GM23248 (cell line): ENCODE measurements around the gene SYNE1. TPM values are rescaled to one million over a fixed set of nuclear protein-coding genes. Genes with fewer than 3 reads are reported as not detected.

Experiments used
- DNase-seq: peaks from one replicate; pipeline ENCODE4 v3.0.0-alpha.2; 2015
- H2AFZ ChIP-seq: fragments of 200-600 bp; sonication (generic); 2 replicates; pipeline ENCODE4 v1.6.1; 2016; ENCODE audit warnings: antibody characterized with exemption
- H3F3A ChIP-seq: fragments of 200-600 bp; sonication (generic); 2 replicates; pipeline ENCODE4 v1.6.1; 2016; ENCODE audit warnings: mild to moderate bottlenecking, antibody characterized with exemption, mixed run types; ENCODE audit not compliant: insufficient read depth
- H3K27ac ChIP-seq: fragments of 200-600 bp; sonication (generic); 2 replicates; pipeline ENCODE4 v1.5.1; 2016; ENCODE audit warnings: mild to moderate bottlenecking
- H3K27me3 ChIP-seq: fragments of 200-600 bp; sonication (generic); replicated peaks from 2 replicates; pipeline ENCODE4 v1.6.1; 2016; ENCODE audit warnings: mild to moderate bottlenecking; ENCODE audit not compliant: insufficient read depth
- H3K36me3 ChIP-seq: fragments of 200-600 bp; sonication (generic); 2 replicates; pipeline ENCODE4 v1.6.1; 2016; ENCODE audit warnings: low read depth, mild to moderate bottlenecking
- H3K4me1 ChIP-seq: fragments of 200-600 bp; sonication (generic); 2 replicates; pipeline ENCODE4 v1.6.1; 2016; ENCODE audit warnings: mild to moderate bottlenecking; ENCODE audit not compliant: insufficient read depth
- H3K4me2 ChIP-seq: fragments of 200-600 bp; sonication (generic); one replicate; pipeline ENCODE4 v1.6.1; 2016; ENCODE audit warnings: mild to moderate bottlenecking; ENCODE audit not compliant: unreplicated experiment
- H3K4me3 ChIP-seq: fragments of 200-600 bp; sonication (generic); 2 replicates; pipeline ENCODE4 v1.5.1; 2016; ENCODE audit warnings: mild to moderate bottlenecking
- H3K79me2 ChIP-seq: fragments of 200-600 bp; sonication (generic); 2 replicates; pipeline ENCODE4 v1.6.1; 2016; ENCODE audit warnings: mild to moderate bottlenecking; ENCODE audit not compliant: insufficient read depth
- H3K9ac ChIP-seq: fragments of 200-600 bp; sonication (generic); 2 replicates; pipeline ENCODE4 v1.6.1; 2016; ENCODE audit warnings: mild to moderate bottlenecking
- H3K9me2 ChIP-seq: fragments of 200-600 bp; sonication (generic); 2 replicates; pipeline ENCODE4 v1.6.1; 2016; ENCODE audit warnings: mixed run types, mild to moderate bottlenecking, moderate library complexity; ENCODE audit not compliant: insufficient read depth
- H3K9me3 ChIP-seq: fragments of 200-600 bp; sonication (generic); one replicate; pipeline ENCODE4 v1.6.1; 2017; ENCODE audit warnings: low read depth
- H4K20me1 ChIP-seq: fragments of 200-600 bp; sonication (generic); 2 replicates; pipeline ENCODE4 v1.6.0; 2016; ENCODE audit not compliant: insufficient read depth
- EZH2 ChIP-seq: fragments of 200-600 bp; sonication (generic); IDR thresholded peaks from 2 replicates; pipeline ENCODE4 v1.6.1; 2018; ENCODE audit warnings: antibody characterized with exemption, mild to moderate bottlenecking; ENCODE audit not compliant: insufficient read depth, poor library complexity, severe bottlenecking
- EZH2phosphoT487 ChIP-seq: fragments of 200-600 bp; sonication (generic); IDR thresholded peaks from 2 replicates; pipeline ENCODE4 v1.6.1; 2018; ENCODE audit warnings: antibody characterized with exemption, moderate library complexity, mild to moderate bottlenecking, low read depth; ENCODE audit not compliant: insufficient read depth
- WGBS, 2 experiments: methylation state at CpG; one replicate each; pipeline ENCODE4 v1.1.6; 2015 to 2017; ENCODE audit warnings: low lambda C conversion rate in 2 of 2, low coverage in 1 of 2; ENCODE audit errors: missing lambda C conversion rate in 2 of 2; 5-methylcytosine and 5-hydroxymethylcytosine counted together
- in situ Hi-C: fragments of 300-500 bp; cut with MboI; formaldehyde crosslinking; loops from 2 replicates; pipeline ENCODE4 v1.15.0; 2020
- polyA plus RNA-seq: library from polyadenylated mRNA; unstranded; fragments of >200 nt; fragmentation: Nextera tagmentation; extraction: Ambion mirVana; gene quantifications from 2 replicates; pipeline ENCODE4 v1.2.1, GENCODE V29; 2016
- total RNA-seq: library from RNA; depleted of rRNA; stranded (reverse); fragments of >200 nt; shearing (Covaris generic); gene quantifications from 2 replicates; pipeline ENCODE4 v1.2.3, GENCODE V29; 2014

SYNE1 gene
- total and polyA plus RNA-seq, 2 experiments from 2014 or later = 29.2 to 95.4 TPM

- TF ChIP-seq EZH2phosphoT487 = no peak
- TF ChIP-seq EZH2 = no peak
- Histone ChIP-seq H3K9ac (no peak overlapping the region), H3K27ac (no peak overlapping the region), H3K9me2 (no peaks in the 10 kb centered on the region), H3K4me3 (no peak overlapping the region), H4K20me1 (no peaks in the 10 kb centered on the region), H3K4me2 (no peak overlapping the region), H3K27me3 (no peaks in the 10 kb centered on the region), H3K4me1 (no peaks in the 10 kb centered on the region), H3K36me3 (peaks cover 12% of the 10 kb centered on the region; the same call in 1 of the 2 replicates), H2AFZ (no peak overlapping the region), H3F3A (no peaks in the 10 kb centered on the region), H3K9me3 (no peaks in the 10 kb centered on the region), H3K79me2 (no peaks in the 10 kb centered on the region)
- WGBS, 2 experiments = 95 to 96% methylated on average over 7 of the region's 7 CpGs
- in situ Hi-C loops = no loop called here
- no peak for DNase-seq
These were observed 183.7 kb downstream of the SYNE1 start for GRCh38 chr6:152453421-152453820.

- peaks cover 12% of the 10 kb centered on the region; the same call in 1 of the 2 replicates for H3K36me3 ChIP-seq
These were observed 184.5 kb downstream of the SYNE1 start for GRCh38 chr6:152452639-152453038.

GRCh38 chr6:152450519-152450918 is 186.6 kb downstream of the SYNE1 start:
- H3K27me3 ChIP-seq = no peaks in the 10 kb centered on the region
- TF ChIP-seq EZH2 (no peak), EZH2phosphoT487 (no peak)
- H3K9me3 ChIP-seq = no peaks in the 10 kb centered on the region
- 93 to 94% methylated on average over 4 of the region's 4 CpGs for WGBS, 2 experiments
- H3K9me2 ChIP-seq = no peaks in the 10 kb centered on the region
- no peak overlapping the region for H3K9ac ChIP-seq
- peaks cover 10% of the 10 kb centered on the region; the same call in 1 of the 2 replicates for H3K36me3 ChIP-seq
- H3F3A ChIP-seq = no peaks in the 10 kb centered on the region
- H3K4me3 ChIP-seq = no peak overlapping the region
- H3K27ac ChIP-seq = no peak overlapping the region
- in situ Hi-C loops = no loop called here
- DNase-seq = no peak
- no peak overlapping the region for H2AFZ ChIP-seq
- no peaks in the 10 kb centered on the region for H3K79me2 ChIP-seq
- no peak overlapping the region for H3K4me2 ChIP-seq
- H3K4me1 ChIP-seq = no peaks in the 10 kb centered on the region
- H4K20me1 ChIP-seq = no peaks in the 10 kb centered on the region

More at GRCh38 chr6:152452639-152453038, 184.5 kb downstream of the SYNE1 start:
- H3K9ac ChIP-seq = no peak overlapping the region
- H3K27me3 ChIP-seq = no peaks in the 10 kb centered on the region
- WGBS, 2 experiments = 90 to 97% methylated on average over 7 of the region's 7 CpGs
- no peaks in the 10 kb centered on the region for H3K79me2 ChIP-seq
- H3K9me2 ChIP-seq = no peaks in the 10 kb centered on the region
- no peak overlapping the region for H3K4me3 ChIP-seq
- DNase-seq = no peak
- no peaks in the 10 kb centered on the region for H3K4me1 ChIP-seq
- no peaks in the 10 kb centered on the region for H3K9me3 ChIP-seq
- H4K20me1 ChIP-seq = no peaks in the 10 kb centered on the region
- in situ Hi-C loops = no loop called here
- no peaks in the 10 kb centered on the region for H3F3A ChIP-seq
- no peak for TF ChIP-seq EZH2phosphoT487
- no peak for TF ChIP-seq EZH2
- no peak overlapping the region for H3K27ac ChIP-seq
- H2AFZ ChIP-seq = no peak overlapping the region
- H3K4me2 ChIP-seq = no peak overlapping the region

GRCh38 chr6:152441902-152442301 is 195.3 kb downstream of the SYNE1 start:
- no peaks in the 10 kb centered on the region for H3K9me2 ChIP-seq
- in situ Hi-C loops = no loop called here
- TF ChIP-seq EZH2phosphoT487 = no peak
- no peak for TF ChIP-seq EZH2
- no peaks in the 10 kb centered on the region for H3K27me3 ChIP-seq
- no peaks in the 10 kb centered on the region for H3K4me1 ChIP-seq
- 94 to 96% methylated on average over 15 of the region's 15 CpGs for WGBS, 2 experiments
- H3K9ac ChIP-seq = no peak overlapping the region
- H3K36me3 ChIP-seq = 0 out of 2 replicates have a peak, but pooled peaks cover 4% of the 10 kb centered on the region
- H3K4me3 ChIP-seq = no peak overlapping the region
- no peaks in the 10 kb centered on the region for H3K9me3 ChIP-seq
- H4K20me1 ChIP-seq = no peaks in the 10 kb centered on the region
- H2AFZ ChIP-seq = no peak overlapping the region
- H3K79me2 ChIP-seq = no peaks in the 10 kb centered on the region
- no peak overlapping the region for H3K27ac ChIP-seq
- no peak overlapping the region for H3K4me2 ChIP-seq
- DNase-seq = no peak
- H3F3A ChIP-seq = no peaks in the 10 kb centered on the region

- Histone ChIP-seq H3K27me3 (no peaks in the 10 kb centered on the region), H3F3A (no peaks in the 10 kb centered on the region), H3K4me1 (no peaks in the 10 kb centered on the region), H3K4me2 (no peak overlapping the region), H3K79me2 (no peaks in the 10 kb centered on the region), H3K9me3 (no peaks in the 10 kb centered on the region), H3K4me3 (no peak overlapping the region), H3K36me3 (no peaks in the 10 kb centered on the region), H3K27ac (no peak overlapping the region), H3K9ac (no peak overlapping the region), H2AFZ (no peak overlapping the region), H3K9me2 (no peaks in the 10 kb centered on the region), H4K20me1 (no peaks in the 10 kb centered on the region)
- in situ Hi-C loops = no loop called here
- TF ChIP-seq EZH2phosphoT487 = no peak
- no peak for TF ChIP-seq EZH2
- 91 to 92% methylated on average over 3 of the region's 3 CpGs for WGBS, 2 experiments
- DNase-seq = no peak
These were observed 201.3 kb downstream of the SYNE1 start for GRCh38 chr6:152435816-152436215.
